K562 (cell line): ENCODE results near the gene LDAH. TPM values are rescaled to one million over a fixed set of nuclear protein-coding genes. Genes with fewer than 3 reads are reported as not detected.

Experiments used
- ARID1B ChIP-seq: fragments of 450-650 bp; IDR thresholded peaks from 2 replicates; pipeline ENCODE4 v1.6.1; 2016; ENCODE audit warnings: antibody characterized with exemption, mild to moderate bottlenecking, inconsistent platforms
- ETV1 ChIP-seq: fragments of 450-650 bp; conservative IDR thresholded peaks from 2 replicates; pipeline ENCODE4 v1.6.1; 2016; ENCODE audit warnings: missing genetic modification characterization, control low read depth, low read depth, missing compliant biosample characterization
- GTF3C2 ChIP-seq: IDR thresholded peaks from 3 replicates; pipeline ENCODE4 v1.6.1; 2011; ENCODE audit warnings: borderline replicate concordance, mild to moderate bottlenecking, moderate library complexity; ENCODE audit not compliant: insufficient read length; ENCODE audit errors: extremely low read depth
- HLTF ChIP-seq: fragments of 450-650 bp; IDR thresholded peaks from 2 replicates; pipeline ENCODE4 v1.6.1; 2016
- MAFK ChIP-seq: IDR thresholded peaks from 2 replicates; pipeline ENCODE4 v1.6.1; 2011; ENCODE audit warnings: low read length, improper control_type of control experiment
- MBD2 ChIP-seq: sonication (generic); IDR thresholded peaks from 2 replicates; pipeline ENCODE4 v1.6.1; 2016; ENCODE audit warnings: low read depth, borderline replicate concordance
- MCM2 ChIP-seq: fragments of 450-650 bp; IDR thresholded peaks from 2 replicates; pipeline ENCODE4 v1.6.1; 2017; ENCODE audit warnings: low read depth, mild to moderate bottlenecking
- NKRF ChIP-seq: fragments of 450-650 bp; IDR thresholded peaks from 2 replicates; pipeline ENCODE4 v1.6.1; 2016; ENCODE audit warnings: borderline replicate concordance
- NR2C1 ChIP-seq, 2 experiments: fragments of 450-650 bp; IDR thresholded peaks; 2 replicates each; pipeline ENCODE4 v1.6.1; 2017; ENCODE audit warnings: mild to moderate bottlenecking in 2 of 2, antibody characterized with exemption in 1 of 2, inconsistent platforms in 1 of 2, missing compliant biosample characterization in 1 of 2, missing genetic modification characterization in 1 of 2
- POLR2A ChIP-seq: fragments of 450-650 bp; conservative IDR thresholded peaks from 2 replicates; pipeline ENCODE4 v1.6.1; 2016
- POLR2H ChIP-seq: IDR thresholded peaks from 2 replicates; pipeline ENCODE4 v1.6.1; 2016; ENCODE audit warnings: missing genetic modification characterization, low read depth, mild to moderate bottlenecking, control low read depth, missing compliant biosample characterization, moderate library complexity
- RCOR1 ChIP-seq, 2 experiments: IDR thresholded peaks; 2 replicates each; pipeline ENCODE4 v1.6.1; 2012; ENCODE audit warnings: low read depth in 2 of 2, low read length in 2 of 2, borderline replicate concordance in 1 of 2, improper control_type of control experiment in 1 of 2
- RNF2 ChIP-seq: sonication (generic); IDR thresholded peaks from 2 replicates; pipeline ENCODE4 v1.6.1; 2016
- SMARCC2 ChIP-seq: fragments of 450-650 bp; IDR thresholded peaks from 2 replicates; pipeline ENCODE4 v1.6.1; 2017; ENCODE audit warnings: antibody characterized with exemption, moderate library complexity, mild to moderate bottlenecking, low read depth
- TOE1 ChIP-seq, 2 experiments: fragments of 450-650 bp in 1 of 2; sonication (generic) in 1 of 2; formaldehyde crosslinking in 1 of 2; IDR thresholded peaks; 2 replicates each; pipeline versions ENCODE4 v1.7.1 to v1.8.0; 2016 to 2022; ENCODE audit warnings: borderline replicate concordance in 2 of 2, mild to moderate bottlenecking in 2 of 2, antibody characterized with exemption in 1 of 2, inconsistent platforms in 1 of 2, low read depth in 1 of 2, missing genetic modification reagents in 1 of 2, moderate library complexity in 1 of 2
- XRCC5 ChIP-seq: fragments of 200-400 bp; formaldehyde crosslinking; IDR thresholded peaks from 2 replicates; pipeline ENCODE4 v1.6.1; 2017; ENCODE audit warnings: low read depth, mild to moderate bottlenecking, low read length
- ZKSCAN1 ChIP-seq: fragments of 150-350 bp; IDR thresholded peaks from 2 replicates; pipeline ENCODE4 v1.6.1; 2016; ENCODE audit warnings: low read depth, low read length
- ZNF143 ChIP-seq: sonication (generic); formaldehyde crosslinking; IDR thresholded peaks from 2 replicates; pipeline ENCODE4 v1.9.0; 2022; ENCODE audit warnings: mild to moderate bottlenecking, missing genetic modification reagents
- ZNF354B ChIP-seq: fragments of 250-450 bp; sonication (Bioruptor Pico); IDR thresholded peaks from 2 replicates; pipeline ENCODE4 v1.4.0; 2020
- polyA plus RNA-seq, 8 experiments: library from polyadenylated mRNA; depleted of rRNA in 4 of 8; stranded (reverse) in 5 of 8; unstranded in 3 of 8; fragments of >200 nt; fragmentation: Nextera tagmentation in 2 of 8; fragmentation: Illumina TruSeq in 1 of 8; extraction: Ambion mirVana in 2 of 8; extraction: Trizol in 1 of 8; gene quantifications; 2 replicates each; pipeline versions ENCODE4 v1.2.1 to v1.2.3, GENCODE V29; 2011 to 2014; ENCODE audit warnings: inconsistent platforms in 1 of 8, missing spikeins in 1 of 8
- total RNA-seq, 7 experiments: library from RNA; depleted of rRNA in 6 of 7; stranded (reverse); fragments of >200 nt in 6 of 7; fragmentation: Illumina TruSeq in 2 of 7; extraction: Trizol in 2 of 7; gene quantifications; 2 replicates each; pipeline versions ENCODE4 v1.2.1 to v1.2.3, GENCODE V29; 2011 to 2021; ENCODE audit warnings: low replicate concordance in 1 of 7
- TF ChIP-seq, protein P1 (sequence below): fragments of 250-450 bp; sonication (Bioruptor Pico); IDR thresholded peaks from 2 replicates; pipeline ENCODE4 v1.4.0; 2020; ENCODE audit warnings: mild to moderate bottlenecking

The LDAH gene
- total and polyA plus RNA-seq, 9 of the 15 experiments (the other 6 are each of a cell fraction or from before 2014, with no cell fraction given) = 22.3 to 60.1 (median 40.0) TPM

GRCh38 chr2:20822535-20823490 is at the start of gene LDAH (continued):
- TF ChIP-seq NR2C1 (IDR thresholded peaks at IDR 0.05) (peak; percentile 70; the same call in 1 of the 2 replicates), NR2C1 (tag; IDR thresholded peaks at IDR 0.05) (peak; percentile 80), ARID1B (peak; percentile 11; the same call in 1 of the 2 replicates), ETV1 (peak; percentile 99), XRCC5 (0 out of 2 replicates have a peak, but pooled peaks have one; percentile 23), MBD2 (peak; percentile 81; the same call in 1 of the 2 replicates), ZKSCAN1 (peak; percentile 58; the same call in 1 of the 2 replicates), SMARCC2 (0 out of 2 replicates have a peak, but pooled peaks have one; percentile 18), TOE1 (IDR thresholded peaks at IDR 0.05; ENCODE audit: borderline replicate concordance) (peak; percentile 59), TOE1 (CRISPR knock-in tag; IDR thresholded peaks at IDR 0.05; ENCODE audit: borderline replicate concordance, low read depth) (0 out of 2 replicates have a peak, but pooled peaks have one; percentile 35), MAFK (no peak), GTF3C2 (no peak), RCOR1 (IDR thresholded peaks at IDR 0.05; ENCODE audit: borderline replicate concordance in 1 of 2, low read depth in 2 of 2, low read length in 2 of 2) (peak in 1 of 2 experiments; percentile 39; a peak in 1 of 4 replicates), RNF2 (peak; percentile 52; the same call in 1 of the 2 replicates), POLR2H (tag) (peak; percentile 42), ZNF143 (CRISPR knock-in tag) (peak; percentile 75), POLR2A (peak; percentile 88), HLTF (0 out of 2 replicates have a peak, but pooled peaks have one; percentile 23), MCM2 (no peak), ZNF354B (CRISPR knock-in tag) (no peak), NKRF (peak; percentile 78; the same call in 1 of the 2 replicates)
- TF ChIP-seq, protein P1, sequence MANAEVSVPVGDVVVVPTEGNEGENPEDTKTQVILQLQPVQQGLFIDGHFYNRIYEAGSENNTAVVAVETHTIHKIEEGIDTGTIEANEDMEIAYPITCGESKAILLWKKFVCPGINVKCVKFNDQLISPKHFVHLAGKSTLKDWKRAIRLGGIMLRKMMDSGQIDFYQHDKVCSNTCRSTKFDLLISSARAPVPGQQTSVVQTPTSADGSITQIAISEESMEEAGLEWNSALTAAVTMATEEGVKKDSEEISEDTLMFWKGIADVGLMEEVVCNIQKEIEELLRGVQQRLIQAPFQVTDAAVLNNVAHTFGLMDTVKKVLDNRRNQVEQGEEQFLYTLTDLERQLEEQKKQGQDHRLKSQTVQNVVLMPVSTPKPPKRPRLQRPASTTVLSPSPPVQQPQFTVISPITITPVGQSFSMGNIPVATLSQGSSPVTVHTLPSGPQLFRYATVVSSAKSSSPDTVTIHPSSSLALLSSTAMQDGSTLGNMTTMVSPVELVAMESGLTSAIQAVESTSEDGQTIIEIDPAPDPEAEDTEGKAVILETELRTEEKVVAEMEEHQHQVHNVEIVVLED = peak; percentile 32; the same call in 1 of the 2 replicates
